ENCODE data around the gene ARHGEF3.

The ARHGEF3 gene

GRCh38 chr3:56819016-56819809 is 17.5 kb upstream of the ARHGEF3 start:
- DNase-seq: no peak

DNA sequence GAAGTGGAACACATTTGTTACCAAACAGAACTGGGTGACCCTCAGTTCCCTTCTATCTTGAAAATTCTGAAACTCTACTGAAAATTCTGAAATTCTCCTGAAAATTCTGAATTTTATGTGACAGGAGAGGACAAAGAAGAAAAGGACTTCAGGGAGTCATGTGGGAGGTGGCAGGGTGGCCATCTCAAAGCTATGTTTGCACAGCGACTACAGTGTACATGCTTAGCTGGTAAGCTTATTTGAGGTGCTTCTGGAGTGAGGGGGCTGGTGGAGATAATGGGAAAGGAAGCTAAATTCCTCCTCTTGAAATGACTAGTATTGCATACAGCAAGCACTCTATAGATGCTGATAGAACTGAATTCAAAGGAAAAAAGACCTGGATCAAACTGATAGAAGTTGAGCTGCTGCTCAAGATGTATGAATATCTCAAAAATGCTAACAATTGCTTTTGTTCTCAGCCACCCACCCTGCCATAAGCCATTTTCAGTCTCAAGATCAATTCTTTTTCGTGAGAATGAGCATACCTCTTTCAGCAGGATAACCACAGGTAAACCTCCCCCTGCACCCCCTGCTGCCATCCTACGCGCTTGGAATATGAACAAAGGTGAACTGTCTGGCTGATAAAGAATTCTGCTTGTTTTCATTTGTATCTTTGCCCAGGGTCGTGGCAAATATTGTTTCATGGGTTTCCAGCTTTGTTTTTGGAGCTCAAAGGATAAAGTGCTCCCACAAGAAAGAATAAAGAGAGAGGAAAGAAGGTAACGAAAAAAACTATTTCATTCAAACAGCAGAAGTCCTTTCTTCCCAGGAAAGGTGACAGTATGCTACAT is 16.6 kb upstream of the ARHGEF3 start:
- DNase-seq: no peak

GRCh38 chr3:56817646-56818045 is 15.9 kb upstream of the ARHGEF3 start:
- DNase-seq: no peak

- no peak for DNase-seq
Observed at GRCh38 chr3:56816061-56816460, 14.3 kb upstream of the ARHGEF3 start.

GRCh38 chr3:56815589-56815988 is 13.8 kb upstream of the ARHGEF3 start:
- DNase-seq: no peak

GRCh38 chr3:56813653-56813960 is 11.9 kb upstream of the ARHGEF3 start:
- DNase-seq: peak; percentile 33

GRCh38 chr3:56812754-56813652 is 11.3 kb upstream of the ARHGEF3 start:
- no peak for DNase-seq

DNA sequence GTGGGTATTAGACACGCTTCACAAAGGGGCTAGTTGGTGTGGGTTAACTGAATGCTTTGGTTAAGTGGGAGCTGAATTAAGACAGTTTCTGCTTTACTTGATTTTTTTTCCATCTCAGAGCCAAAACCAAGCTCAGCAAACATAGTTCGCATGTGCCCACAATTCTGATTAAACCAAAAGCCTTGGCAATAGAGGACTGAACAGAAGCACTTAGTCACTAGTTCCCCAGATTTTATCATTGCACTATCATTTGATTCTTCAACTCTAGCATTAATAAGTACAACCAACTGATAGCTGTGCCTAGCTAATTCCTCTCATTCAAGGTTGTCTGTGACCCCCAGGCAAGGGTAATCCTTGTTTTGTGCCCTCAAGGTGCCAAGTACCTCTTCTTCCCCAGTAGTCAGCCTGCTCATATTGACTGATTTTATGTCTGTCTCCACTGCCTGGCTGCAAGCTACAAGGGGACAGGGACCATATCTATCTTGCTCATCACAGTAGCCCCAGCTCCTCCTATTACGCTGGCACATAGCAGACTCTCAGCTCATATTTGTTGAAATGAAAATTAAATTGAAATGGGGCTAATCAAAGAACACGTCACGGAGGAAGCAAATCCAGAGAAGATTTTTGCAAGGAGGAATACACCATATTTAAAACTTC is 9.9 kb upstream of the ARHGEF3 start:
- DNase-seq: no peak

- DNase-seq: no peak
Observed at GRCh38 chr3:56810577-56811545, 9.1 kb upstream of the ARHGEF3 start.

- DNase-seq: no peak
Observed at GRCh38 chr3:56806407-56806806, 4.7 kb upstream of the ARHGEF3 start.

DNA sequence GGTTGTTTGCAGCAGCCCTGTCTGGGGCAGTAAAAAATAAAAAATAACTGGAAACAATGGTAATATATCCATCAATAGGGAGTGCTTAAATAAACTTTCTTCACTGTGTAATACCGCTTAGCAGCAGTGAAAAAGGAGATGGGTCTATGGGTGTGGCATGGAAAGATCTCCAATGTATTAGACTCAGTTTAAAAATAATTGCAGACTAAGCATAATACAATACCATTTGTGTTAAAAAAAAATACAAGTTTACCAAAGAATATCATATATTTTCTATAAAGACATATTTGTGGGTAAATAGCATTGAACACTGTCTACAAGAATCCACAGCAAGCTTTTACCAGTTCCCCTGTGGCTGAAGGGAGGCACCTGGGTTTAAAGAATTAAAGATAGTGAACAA is 1.0 kb upstream of the ARHGEF3 start:
- no peak for DNase-seq

GRCh38 chr3:56802378-56802745 is 613 bp upstream of the ARHGEF3 start:
- no peak for DNase-seq

DNA sequence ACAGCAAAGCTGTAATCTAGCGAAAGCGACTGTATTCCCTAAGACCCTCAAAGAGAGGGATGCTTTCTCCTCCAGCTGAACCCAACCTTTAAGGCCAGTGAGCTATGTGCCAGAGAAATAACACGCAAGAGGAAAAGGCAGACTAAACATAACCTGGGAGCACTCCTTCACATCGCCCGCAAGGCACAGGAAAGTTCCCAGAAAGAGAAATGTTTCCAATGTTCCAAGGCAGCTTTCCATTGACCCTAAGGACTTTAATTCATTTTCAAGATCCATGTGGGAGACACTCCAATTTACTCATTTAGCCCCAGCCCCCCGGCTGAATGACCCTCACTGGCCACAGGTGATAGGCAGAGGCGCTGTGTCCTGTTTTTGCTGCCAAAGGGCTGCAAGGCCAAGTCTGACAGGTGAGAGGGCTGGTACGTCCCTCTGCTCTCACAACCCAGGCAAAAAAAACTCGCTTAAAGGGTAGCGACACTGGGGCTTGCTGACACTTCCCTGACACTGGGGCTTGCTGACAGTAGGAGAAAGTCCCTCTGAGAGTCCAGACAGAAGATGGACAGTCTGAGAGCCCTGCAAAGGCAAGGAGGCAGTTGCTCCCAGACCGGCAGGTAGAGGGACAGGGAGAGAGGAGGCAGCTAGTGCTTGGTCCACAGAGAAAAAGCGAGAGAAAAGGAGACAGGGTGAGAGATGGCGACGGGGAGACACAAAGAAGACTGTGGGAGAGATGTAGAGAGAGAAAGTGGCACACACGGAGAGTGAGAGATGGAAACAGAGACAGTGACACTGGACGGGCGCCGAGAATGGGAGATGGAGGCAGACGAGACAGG is 702 bp downstream of the ARHGEF3 start:
- DNase-seq: peak; percentile 38

DNA sequence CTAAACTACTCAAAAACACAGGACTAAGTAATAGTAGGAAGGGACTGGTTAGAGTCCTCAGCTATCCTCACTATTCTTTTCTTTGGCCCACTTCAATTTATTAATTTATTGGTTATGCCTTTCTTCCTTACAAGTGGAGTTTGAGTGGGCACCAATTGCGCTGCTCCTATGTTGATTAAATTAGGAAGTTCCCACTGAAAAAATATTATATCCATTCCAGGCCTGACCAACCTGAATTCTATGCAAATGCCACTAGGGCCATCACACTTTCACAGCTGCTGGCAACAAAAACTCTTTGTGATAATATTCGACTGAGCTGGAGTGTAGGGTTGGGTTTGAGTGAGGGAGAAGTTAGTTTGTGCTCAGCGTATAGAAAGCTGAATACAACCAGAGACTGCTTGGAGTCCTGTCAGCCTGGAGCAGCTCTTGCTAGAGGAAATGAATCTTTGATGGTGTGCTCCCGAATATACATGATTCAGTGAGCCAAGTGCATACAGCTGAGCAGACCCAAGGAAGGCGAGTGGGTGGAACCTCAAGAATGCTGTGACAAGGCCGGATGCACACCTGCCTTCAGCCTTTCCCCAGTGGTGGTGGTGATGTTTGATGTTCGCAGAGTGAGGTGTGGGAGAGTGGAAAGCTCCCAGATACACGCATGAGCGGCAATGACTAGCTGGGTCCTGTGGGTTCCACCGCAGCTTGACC is 1.5 kb downstream of the ARHGEF3 start:
- DNase-seq: peak; percentile 86

DNA sequence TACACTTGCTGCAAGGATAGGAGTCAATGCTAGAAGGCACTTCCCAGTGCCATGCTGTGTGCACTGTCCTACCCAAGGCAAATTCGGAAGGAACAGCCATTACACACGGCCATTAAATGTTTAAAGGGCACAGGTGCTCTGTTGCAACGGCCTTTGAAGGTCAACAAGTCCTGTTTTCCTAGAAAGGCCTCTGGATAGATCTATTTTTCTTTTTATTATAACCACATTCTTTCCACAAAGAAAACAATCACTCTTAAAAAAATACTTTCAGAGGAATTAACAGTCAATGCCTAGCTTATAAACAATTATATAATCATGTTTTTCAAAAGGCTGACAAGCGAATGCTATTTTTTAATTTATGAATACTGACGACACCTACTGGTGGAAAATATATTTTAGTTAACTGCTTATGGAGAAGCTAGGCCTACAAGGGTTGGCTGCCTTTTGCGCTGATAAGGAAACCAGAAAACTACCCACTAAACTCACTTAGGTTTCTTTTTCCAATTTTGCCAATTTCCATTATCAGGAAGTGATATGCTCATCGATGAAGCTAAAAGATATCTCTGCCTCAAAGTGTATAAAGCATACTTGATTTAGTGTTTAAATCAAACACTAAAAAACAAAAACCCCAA is 2.4 kb downstream of the ARHGEF3 start:
- peak; percentile 38 for DNase-seq

GRCh38 chr3:56796996-56797395 is 4.8 kb downstream of the ARHGEF3 start:
- DNase-seq: no peak

GRCh38 chr3:56796202-56796601 is 5.5 kb downstream of the ARHGEF3 start:
- DNase-seq: peak; percentile 39

GRCh38 chr3:56795829-56796185 is 5.9 kb downstream of the ARHGEF3 start:
- no peak for DNase-seq

DNA sequence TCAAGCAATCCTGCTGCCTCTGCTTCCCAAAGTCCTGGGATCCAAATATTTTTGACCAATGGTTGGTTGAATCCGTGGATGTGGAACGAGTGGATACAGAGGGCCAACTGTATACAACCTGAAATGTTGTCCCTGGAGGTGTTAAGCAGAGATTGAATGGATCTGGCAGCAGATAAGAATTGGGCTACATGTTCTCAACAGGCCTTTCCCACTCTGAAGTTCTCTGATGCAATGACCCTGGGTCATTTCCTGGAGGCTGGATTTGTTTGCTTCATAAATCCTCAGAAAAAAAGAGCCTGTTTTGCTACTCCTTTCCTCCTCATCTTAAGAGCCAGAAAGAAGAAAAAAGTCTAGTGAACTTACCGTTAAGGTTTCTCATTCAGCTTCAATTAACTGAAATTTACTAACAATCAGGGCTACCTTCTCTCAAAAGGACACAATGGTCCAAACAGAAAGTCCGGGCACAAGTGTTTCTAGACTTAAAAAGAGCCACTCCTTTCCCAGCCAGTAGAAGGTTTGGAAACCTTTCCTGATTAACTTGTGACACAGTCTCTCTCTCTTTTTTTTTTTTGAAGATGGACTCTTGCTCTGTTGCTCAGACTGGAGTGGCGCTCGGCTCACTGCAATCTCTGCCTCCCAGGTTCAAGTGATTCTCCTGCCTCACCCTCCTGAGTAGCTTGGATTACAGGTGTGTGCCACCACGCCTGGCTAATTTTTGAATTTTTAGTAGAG is 6.5 kb downstream of the ARHGEF3 start:
- no peak for DNase-seq
